Endothelial cell (in vitro differentiated cells): Measurements from ENCODE around the gene NFS1. TPM values are rescaled to one million over a fixed set of nuclear protein-coding genes. Genes with fewer than 3 reads are reported as not detected.

Experiments used
- DNase-seq: peaks from one replicate; pipeline ENCODE4 v3.0.0; 2021; ENCODE audit warnings: low spot score
- H3K27ac Mint-ChIP-seq: one replicate; pipeline ENCODE4 v1.8.0; 2021; ENCODE audit warnings: mixed read lengths, inconsistent platforms; ENCODE audit not compliant: unreplicated experiment
- H3K27me3 Mint-ChIP-seq: one replicate; pipeline ENCODE4 v1.8.0; 2021; ENCODE audit warnings: mild to moderate bottlenecking, moderate library complexity, mixed read lengths, inconsistent platforms; ENCODE audit not compliant: unreplicated experiment
- H3K36me3 Mint-ChIP-seq: one replicate; pipeline ENCODE4 v1.8.0; 2021; ENCODE audit warnings: mild to moderate bottlenecking, low read depth, mixed read lengths, inconsistent platforms; ENCODE audit not compliant: unreplicated experiment
- H3K4me1 Mint-ChIP-seq: one replicate; pipeline ENCODE4 v1.8.0; 2021; ENCODE audit warnings: mild to moderate bottlenecking, mixed read lengths, inconsistent platforms; ENCODE audit not compliant: unreplicated experiment
- H3K4me3 Mint-ChIP-seq: one replicate; pipeline ENCODE4 v1.8.0; 2021; ENCODE audit warnings: mild to moderate bottlenecking, mixed read lengths, inconsistent platforms; ENCODE audit not compliant: unreplicated experiment
- H3K9me3 Mint-ChIP-seq: one replicate; pipeline ENCODE4 v1.8.0; 2021; ENCODE audit warnings: mixed read lengths, inconsistent platforms; ENCODE audit not compliant: unreplicated experiment
- CTCF ChIP-seq: fragments of 200-600 bp; sonication (generic); IDR thresholded peaks from one replicate; pipeline ENCODE4 v1.5.0; 2021; ENCODE audit warnings: antibody characterized with exemption; ENCODE audit not compliant: unreplicated experiment
- total RNA-seq: library from RNA; stranded (reverse); fragmentation: NEBNext Ultra II Directional; extraction: Animal tissue kit (Norgen Biotek cat#: 25700); gene quantifications from one replicate; pipeline ENCODE4 v1.2.1, GENCODE V29; 2021; ENCODE audit not compliant: unreplicated experiment

Gene NFS1
- total RNA-seq, 1 donor from 2014 or later = 18.3 TPM

DNA sequence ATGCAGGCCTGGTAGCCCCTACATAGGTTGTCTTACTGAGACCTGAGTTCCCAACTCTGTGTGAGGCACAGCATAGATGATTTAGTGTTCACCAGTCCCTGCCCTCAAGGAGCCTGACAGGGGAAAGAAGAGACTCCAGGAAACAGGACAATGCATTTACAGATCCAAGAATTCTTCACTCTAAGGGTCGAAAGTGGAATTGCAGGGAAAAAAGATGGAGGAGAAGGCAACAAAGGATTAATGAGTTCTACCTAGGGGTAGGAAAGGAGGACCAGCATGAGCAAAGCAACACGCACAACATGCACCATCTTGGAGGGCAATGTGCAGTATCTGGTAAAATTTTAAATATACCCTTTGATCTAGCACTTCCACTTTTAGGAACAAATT is 77.6 kb downstream of the NFS1 start:
- no peak overlapping the region for H3K27ac Mint-ChIP-seq
- no peaks in the 10 kb centered on the region for H3K9me3 Mint-ChIP-seq
- peaks cover 8% of the 10 kb centered on the region for H3K4me1 Mint-ChIP-seq
- no peak overlapping the region for H3K4me3 Mint-ChIP-seq
- peak; percentile 36 for TF ChIP-seq CTCF
- DNase-seq = no peak
- peaks cover 7% of the 10 kb centered on the region for H3K27me3 Mint-ChIP-seq
- H3K36me3 Mint-ChIP-seq = peaks cover 16% of the 10 kb centered on the region

- Mint-ChIP-seq H3K27me3 (peaks cover 8% of the 10 kb centered on the region), H3K4me3 (no peak overlapping the region), H3K4me1 (peaks cover 8% of the 10 kb centered on the region), H3K36me3 (peaks cover 10% of the 10 kb centered on the region), H3K27ac (no peak overlapping the region), H3K9me3 (no peaks in the 10 kb centered on the region)
- no peak for DNase-seq
- TF ChIP-seq CTCF = no peak
Measured at GRCh38 chr20:35620818-35621559, 78.2 kb downstream of the NFS1 start.

DNA sequence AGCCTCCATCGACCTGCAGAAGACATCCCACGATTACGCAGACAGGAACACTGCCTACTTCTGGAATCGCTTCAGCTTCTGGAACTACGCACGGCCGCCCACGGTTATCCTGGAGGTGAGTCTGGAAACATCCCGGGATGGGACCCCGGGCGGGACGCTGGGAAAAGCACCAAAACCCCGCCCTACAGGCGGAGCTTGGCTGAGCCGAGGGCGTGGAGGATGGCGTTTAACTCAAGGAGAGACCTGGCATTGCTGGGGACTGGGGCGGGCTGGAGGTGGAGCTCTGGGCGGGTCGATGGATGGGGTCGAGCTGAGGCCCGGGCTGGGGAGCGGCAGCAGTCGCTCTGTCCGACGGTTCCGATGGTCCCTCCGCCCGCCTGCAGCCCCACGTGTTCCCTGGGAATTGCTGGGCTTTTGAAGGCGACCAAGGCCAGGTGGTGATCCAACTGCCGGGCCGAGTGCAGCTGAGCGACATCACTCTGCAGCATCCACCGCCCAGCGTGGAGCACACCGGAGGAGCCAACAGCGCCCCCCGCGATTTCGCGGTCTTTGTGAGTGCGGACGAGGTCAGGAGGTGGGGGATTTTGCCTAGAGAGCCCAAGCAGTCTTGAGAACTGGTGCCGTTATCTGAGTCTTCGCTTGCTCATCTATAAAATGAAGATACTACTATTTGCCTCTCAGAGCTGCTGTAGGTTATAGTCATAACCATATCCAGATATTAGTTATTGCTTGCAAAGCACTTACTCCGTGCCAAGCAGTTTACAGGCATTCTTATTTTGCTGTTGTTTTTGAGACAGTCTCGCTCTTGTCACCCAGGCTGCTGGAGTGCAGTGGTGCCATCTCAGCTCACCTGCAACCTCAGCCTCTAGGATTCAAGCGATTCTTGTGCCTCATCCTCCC is 79.7 kb downstream of the NFS1 start:
- TF ChIP-seq CTCF = peak; percentile 54
- H3K4me3 Mint-ChIP-seq = peak overlapping the region; percentile 93
- H3K9me3 Mint-ChIP-seq = no peaks in the 10 kb centered on the region
- no peak overlapping the region for H3K27ac Mint-ChIP-seq
- peaks cover 4% of the 10 kb centered on the region for H3K36me3 Mint-ChIP-seq
- H3K27me3 Mint-ChIP-seq = peaks cover 12% of the 10 kb centered on the region
- peaks cover 12% of the 10 kb centered on the region for H3K4me1 Mint-ChIP-seq
- DNase-seq = peak; percentile 83

DNA sequence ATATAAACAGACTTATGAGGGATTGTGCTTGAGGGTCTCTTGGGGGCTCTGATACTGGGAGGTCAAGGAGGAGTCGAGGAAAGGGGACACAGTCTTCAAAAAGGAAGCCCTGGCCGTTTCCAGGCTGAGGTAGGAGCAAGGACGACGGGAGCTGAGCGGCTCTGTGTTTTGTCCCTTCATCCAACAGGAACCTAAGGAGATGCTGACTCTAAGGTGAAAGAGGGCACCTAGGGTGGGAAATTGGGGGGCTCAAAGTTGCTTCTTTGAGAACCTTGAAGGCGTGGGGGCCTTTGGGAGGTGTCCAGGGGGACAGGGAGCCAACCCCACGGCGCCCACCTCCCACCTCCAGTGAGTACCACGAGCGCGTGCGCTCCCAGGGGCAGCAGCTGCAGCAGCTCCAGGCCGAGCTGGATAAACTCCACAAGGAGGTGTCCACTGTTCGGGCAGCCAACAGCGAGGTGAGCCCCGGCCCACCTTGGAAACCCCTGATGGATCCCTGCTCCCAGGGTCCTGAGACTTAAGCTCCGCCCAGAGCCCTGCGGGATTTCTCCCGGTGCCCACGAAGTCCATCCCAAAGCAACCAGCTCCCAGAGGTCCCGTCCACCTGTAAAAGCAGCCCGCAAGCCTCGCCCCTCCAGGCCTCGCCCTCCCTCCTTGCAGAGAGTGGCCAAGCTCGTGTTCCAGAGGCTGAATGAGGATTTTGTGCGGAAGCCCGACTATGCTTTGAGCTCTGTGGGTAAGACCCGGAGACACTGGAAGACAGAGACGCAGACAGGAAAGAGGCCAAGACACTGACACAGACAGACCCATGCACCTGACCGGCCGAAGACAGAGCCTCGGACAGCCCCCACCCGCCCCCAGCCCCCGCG is 80.7 kb downstream of the NFS1 start:
- peak overlapping the region; percentile 93 for H3K4me3 Mint-ChIP-seq
- peaks cover 4% of the 10 kb centered on the region for H3K36me3 Mint-ChIP-seq
- H3K9me3 Mint-ChIP-seq = no peaks in the 10 kb centered on the region
- no peak for TF ChIP-seq CTCF
- peaks cover 12% of the 10 kb centered on the region for H3K27me3 Mint-ChIP-seq
- peak; percentile 24 for DNase-seq
- peak overlapping the region; percentile 88 for H3K27ac Mint-ChIP-seq
- peaks cover 12% of the 10 kb centered on the region for H3K4me1 Mint-ChIP-seq

Other genes with a start within 250 kb of the NFS1 start
- gene CEP250, start 243.8 kb downstream of the NFS1 start, total RNA-seq = 30.7 TPM
- gene C20orf173, start 169.7 kb downstream of the NFS1 start, total RNA-seq = not detected
- gene ERGIC3, start 157.3 kb downstream of the NFS1 start, total RNA-seq = 282 TPM
- 15.2 TPM for gene SPAG4, start 83.5 kb downstream of the NFS1 start, total RNA-seq
- gene CPNE1, start 34.5 kb downstream of the NFS1 start, total RNA-seq = 233 TPM
- 121 TPM for gene RBM12, start 34.5 kb downstream of the NFS1 start, total RNA-seq
- 159 TPM for gene ROMO1, start 53 bp upstream of the NFS1 start, total RNA-seq
- gene RBM39, start 42.9 kb upstream of the NFS1 start, total RNA-seq = 308 TPM
- 101 TPM for gene PHF20, start 72.7 kb upstream of the NFS1 start, total RNA-seq